ENCODE data around the gene NDUFS8.

The NDUFS8 gene

DNA sequence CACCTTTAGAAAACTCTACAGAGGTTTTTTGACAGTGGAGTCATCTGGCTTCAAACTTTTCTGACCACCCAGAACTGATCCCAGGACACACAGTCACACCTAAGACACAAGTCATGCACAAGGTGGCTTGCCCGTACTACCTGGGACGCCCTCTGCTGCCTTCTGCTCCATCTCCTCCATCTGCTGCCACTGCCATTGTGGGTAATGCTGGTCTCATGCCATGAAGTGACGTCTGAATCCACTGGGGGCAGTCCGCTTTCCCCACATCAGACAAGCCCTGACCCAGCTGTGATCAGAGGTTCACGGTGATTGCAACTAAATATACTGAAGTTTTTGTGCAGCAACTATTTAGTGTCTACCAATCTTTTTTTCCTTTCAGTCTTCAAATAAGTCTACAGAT lies 5.4 kb upstream of the NDUFS8 start:
- Histone ChIP-seq H3K4me3 (replicated peaks; ENCODE audit: insufficient read depth, low read length) (no peak overlapping the region), H3K27me3 (ENCODE audit: insufficient read depth, poor library complexity, severe bottlenecking) (no peaks in the 10 kb centered on the region), H3K27ac (replicated peaks) (no peak overlapping the region)
- TF ChIP-seq POLR2AphosphoS5 (IDR thresholded peaks at IDR 0.05; ENCODE audit: low read depth) (no peak), CTCF (IDR thresholded peaks at IDR 0.05; ENCODE audit: insufficient read depth, low read length) (no peak), SPI1 (IDR thresholded peaks at IDR 0.05; ENCODE audit: borderline replicate concordance, low read depth) (no peak)
- DNase-seq (ENCODE audit: low read depth in 1 of 2, low spot score in 1 of 2) = peak in 1 of 2 experiments; percentile 21

DNA sequence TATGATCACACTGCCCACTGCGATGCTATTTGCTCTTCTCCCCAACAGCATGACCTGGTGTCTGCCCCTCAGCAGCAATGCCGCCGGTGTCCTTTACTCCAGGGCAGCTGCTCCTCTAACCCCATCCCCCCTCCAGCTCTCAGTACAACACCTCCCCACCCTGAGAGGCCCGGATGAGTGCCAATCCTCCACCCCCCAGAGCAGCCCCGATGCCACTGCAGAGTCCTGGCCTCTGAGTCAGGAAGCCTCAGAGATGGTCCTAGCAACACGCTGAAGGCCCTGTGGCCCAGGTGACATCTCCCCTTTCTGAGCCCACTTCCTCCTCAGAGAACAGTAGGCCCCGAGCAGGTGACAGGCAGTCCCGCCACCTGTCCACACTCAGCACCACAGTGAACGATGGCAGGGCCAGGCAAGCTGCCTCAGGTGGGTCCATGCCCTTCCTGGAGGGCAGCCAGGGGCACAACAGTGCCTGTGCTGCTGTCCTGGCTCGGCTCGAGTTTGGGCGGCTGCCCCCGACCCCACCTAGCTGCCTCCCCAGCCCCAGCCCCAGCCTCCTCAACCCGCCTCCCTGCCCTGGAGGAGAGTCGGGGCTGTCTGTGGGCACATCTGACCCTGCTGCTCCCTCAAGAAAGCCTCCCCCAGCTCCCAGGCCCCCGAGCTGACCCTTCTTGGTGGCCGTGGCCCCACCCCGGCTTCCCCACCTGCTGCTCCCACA lies 3.9 kb upstream of the NDUFS8 start:
- H3K4me3 ChIP-seq (replicated peaks; ENCODE audit: insufficient read depth, low read length) = no peak overlapping the region
- no peaks in the 10 kb centered on the region for H3K27me3 ChIP-seq (ENCODE audit: insufficient read depth, poor library complexity, severe bottlenecking)
- no peak overlapping the region for H3K27ac ChIP-seq (replicated peaks)
- TF ChIP-seq, protein P1, sequence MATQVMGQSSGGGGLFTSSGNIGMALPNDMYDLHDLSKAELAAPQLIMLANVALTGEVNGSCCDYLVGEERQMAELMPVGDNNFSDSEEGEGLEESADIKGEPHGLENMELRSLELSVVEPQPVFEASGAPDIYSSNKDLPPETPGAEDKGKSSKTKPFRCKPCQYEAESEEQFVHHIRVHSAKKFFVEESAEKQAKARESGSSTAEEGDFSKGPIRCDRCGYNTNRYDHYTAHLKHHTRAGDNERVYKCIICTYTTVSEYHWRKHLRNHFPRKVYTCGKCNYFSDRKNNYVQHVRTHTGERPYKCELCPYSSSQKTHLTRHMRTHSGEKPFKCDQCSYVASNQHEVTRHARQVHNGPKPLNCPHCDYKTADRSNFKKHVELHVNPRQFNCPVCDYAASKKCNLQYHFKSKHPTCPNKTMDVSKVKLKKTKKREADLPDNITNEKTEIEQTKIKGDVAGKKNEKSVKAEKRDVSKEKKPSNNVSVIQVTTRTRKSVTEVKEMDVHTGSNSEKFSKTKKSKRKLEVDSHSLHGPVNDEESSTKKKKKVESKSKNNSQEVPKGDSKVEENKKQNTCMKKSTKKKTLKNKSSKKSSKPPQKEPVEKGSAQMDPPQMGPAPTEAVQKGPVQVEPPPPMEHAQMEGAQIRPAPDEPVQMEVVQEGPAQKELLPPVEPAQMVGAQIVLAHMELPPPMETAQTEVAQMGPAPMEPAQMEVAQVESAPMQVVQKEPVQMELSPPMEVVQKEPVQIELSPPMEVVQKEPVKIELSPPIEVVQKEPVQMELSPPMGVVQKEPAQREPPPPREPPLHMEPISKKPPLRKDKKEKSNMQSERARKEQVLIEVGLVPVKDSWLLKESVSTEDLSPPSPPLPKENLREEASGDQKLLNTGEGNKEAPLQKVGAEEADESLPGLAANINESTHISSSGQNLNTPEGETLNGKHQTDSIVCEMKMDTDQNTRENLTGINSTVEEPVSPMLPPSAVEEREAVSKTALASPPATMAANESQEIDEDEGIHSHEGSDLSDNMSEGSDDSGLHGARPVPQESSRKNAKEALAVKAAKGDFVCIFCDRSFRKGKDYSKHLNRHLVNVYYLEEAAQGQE (IDR thresholded peaks at IDR 0.05; ENCODE audit: insufficient replicate concordance, low read depth) = no peak
- TF ChIP-seq GABPA (IDR thresholded peaks at IDR 0.05; ENCODE audit: low read depth) (no peak), CTCF (IDR thresholded peaks at IDR 0.05; ENCODE audit: insufficient read depth, low read length) (no peak), POLR2AphosphoS5 (IDR thresholded peaks at IDR 0.05; ENCODE audit: low read depth) (no peak), SPI1 (IDR thresholded peaks at IDR 0.05; ENCODE audit: borderline replicate concordance, low read depth) (no peak)
- DNase-seq (ENCODE audit: low read depth in 1 of 2, low spot score in 1 of 2) = no peak

- H3K4me3 ChIP-seq (replicated peaks; ENCODE audit: insufficient read depth, low read length) = no peak overlapping the region
- DNase-seq (ENCODE audit: low read depth in 1 of 2, low spot score in 1 of 2) = no peak
These were observed 2.8 kb upstream of the NDUFS8 start for GRCh38 chr11:68027667-68028066.

More at GRCh38 chr11:68027667-68028066, 2.8 kb upstream of the NDUFS8 start:
- Histone ChIP-seq H3K27me3 (ENCODE audit: insufficient read depth, poor library complexity, severe bottlenecking) (no peaks in the 10 kb centered on the region), H3K27ac (replicated peaks) (no peak overlapping the region)
- TF ChIP-seq GABPA (IDR thresholded peaks at IDR 0.05; ENCODE audit: low read depth) = no peak
- TF ChIP-seq SPI1 (IDR thresholded peaks at IDR 0.05; ENCODE audit: borderline replicate concordance, low read depth) = no peak
- TF ChIP-seq POLR2AphosphoS5 (IDR thresholded peaks at IDR 0.05; ENCODE audit: low read depth) = no peak
- no peak for TF ChIP-seq CTCF (IDR thresholded peaks at IDR 0.05; ENCODE audit: insufficient read depth, low read length)
- TF ChIP-seq, protein P1 (IDR thresholded peaks at IDR 0.05; ENCODE audit: insufficient replicate concordance, low read depth) = no peak

Measured in HL-60 (cell line).